ENCODE data around the gene CMSS1. TPM values are rescaled to one million over a fixed set of nuclear protein-coding genes. Genes with fewer than 3 reads are reported as not detected.

The CMSS1 gene
- total RNA-seq, 1 experiment from 2014 or later: 64.1 TPM

GRCh38 chr3:99931059-99931458, 113.4 kb downstream of the CMSS1 start:
- no peak for DNase-seq (ENCODE audit: low read depth, low spot score)
- ATAC-seq: no peak
- CTCF ChIA-PET: no interaction called here

More at GRCh38 chr3:99931059-99931458, 113.4 kb downstream of the CMSS1 start:
- Histone ChIP-seq H4K20me1 (ENCODE audit: insufficient read depth) (no peaks in the 10 kb centered on the region; the same call in 1 of the 2 replicates), H2AFZ (ENCODE audit: low read depth, low read length, poor library complexity, severe bottlenecking) (no peak overlapping the region), H3K36me3 (ENCODE audit: control insufficient read depth in 1 of 2, insufficient read depth in 2 of 2, low read length in 2 of 2) (no peaks in the 10 kb centered on the region), H3K4me2 (ENCODE audit: low read length) (no peak overlapping the region), H3K27me3 (ENCODE audit: insufficient read depth, low read length) (no peaks in the 10 kb centered on the region), H3K9me2 (ENCODE audit: insufficient read depth) (no peaks in the 10 kb centered on the region), H3K4me1 (ENCODE audit: control insufficient read depth in 1 of 2, insufficient read depth in 2 of 2, low read length in 2 of 2) (no peaks in the 10 kb centered on the region; a peak in 1 of 4 replicates), H3K9ac (ENCODE audit: low read length) (no peak overlapping the region), H3K79me2 (ENCODE audit: insufficient read depth, low read length) (no peaks in the 10 kb centered on the region; the same call in 1 of the 2 replicates), H3K4me3 (replicated peaks in 1 of 2; ENCODE audit: low read depth in 1 of 2, low read length in 2 of 2) (no peak overlapping the region), H3K9me3 (ENCODE audit: control insufficient read depth in 1 of 2, insufficient read depth in 1 of 2, low read depth in 1 of 2, low read length in 2 of 2) (no peaks in the 10 kb centered on the region), H3K27ac (ENCODE audit: low read depth, low read length) (no peak overlapping the region)
- intact Hi-C loops (cut with micrococcal nuclease): no loop called here
- no TSS peak for BruUV-seq (replicated peaks)
- ChIA-PET RAD21 (ENCODE audit: low non-redundant PET in 1 of 2, low total read pairs in 2 of 2, uncharacterized antibody in 2 of 2, unreplicated experiment in 2 of 2) (no interaction called here), POLR2A (no interaction called here)
- TF ChIP-seq SIN3A (IDR thresholded peaks at IDR 0.05; ENCODE audit: low read depth): no peak
- no peak for TF ChIP-seq POLR2AphosphoS5 (IDR thresholded peaks at IDR 0.05; ENCODE audit: low read depth, low read length)
- no peak for TF ChIP-seq JUND (IDR thresholded peaks at IDR 0.05)
- no peak for TF ChIP-seq CBX3 (IDR thresholded peaks at IDR 0.05; ENCODE audit: low read depth)
- no peak for TF ChIP-seq YY1 (IDR thresholded peaks at IDR 0.05; ENCODE audit: extremely low read depth, insufficient replicate concordance, low read depth, low read length)
- no peak for TF ChIP-seq ZNF274 (IDR thresholded peaks at IDR 0.05; ENCODE audit: low read depth, low read length)
- TF ChIP-seq RAD21 (IDR thresholded peaks at IDR 0.05; ENCODE audit: low read depth): no peak
- TF ChIP-seq CTCF (IDR thresholded peaks at IDR 0.05 in 2 of 3, conservative IDR thresholded peaks at IDR 0.05 in 1 of 3; ENCODE audit: borderline replicate concordance in 1 of 3, insufficient read depth in 1 of 3, low read depth in 2 of 3, low read length in 2 of 3): no peak
- TF ChIP-seq ATF3 (IDR thresholded peaks at IDR 0.05): no peak
- no peak for TF ChIP-seq EZH2 (IDR thresholded peaks at IDR 0.05)
- no peak for TF ChIP-seq ELF1 (IDR thresholded peaks at IDR 0.05; ENCODE audit: borderline replicate concordance, low read depth)
